DMS53 (cell line): ENCODE results near the gene SHOC2.
A peak's percentile ranks its signal among the peaks of the same experiment; 100 is the strongest.

Source experiments
- DNase-seq: peaks from one replicate; lab custom pipeline; 2025; lab: John Stamatoyannopoulos, UW

SHOC2 gene

GRCh38 chr10:110983466-110983865 lies 64.1 kb downstream of the SHOC2 start:
- no peak for DNase-seq

- no peak for DNase-seq
Measured at GRCh38 chr10:110985497-110986275, 66.3 kb downstream of the SHOC2 start.

- no peak for DNase-seq
Measured at GRCh38 chr10:110989016-110989415, 69.6 kb downstream of the SHOC2 start.

GRCh38 chr10:110992006-110992800 lies 72.8 kb downstream of the SHOC2 start:
- no peak for DNase-seq

GRCh38 chr10:110993024-110993693 lies 73.8 kb downstream of the SHOC2 start:
- no peak for DNase-seq

- DNase-seq: no peak
Measured at GRCh38 chr10:110994406-110995086, 75.1 kb downstream of the SHOC2 start.

- DNase-seq: no peak
Measured at GRCh38 chr10:110995301-110995700, 75.9 kb downstream of the SHOC2 start.

GRCh38 chr10:110996256-110996655 lies 76.9 kb downstream of the SHOC2 start:
- no peak for DNase-seq

GRCh38 chr10:111004016-111004415 lies 84.6 kb downstream of the SHOC2 start:
- no peak for DNase-seq

- no peak for DNase-seq
Measured at GRCh38 chr10:111007486-111007885, 88.1 kb downstream of the SHOC2 start.

- no peak for DNase-seq
Measured at GRCh38 chr10:111015181-111015580, 95.8 kb downstream of the SHOC2 start.

GRCh38 chr10:111017098-111017497 lies 97.7 kb downstream of the SHOC2 start:
- no peak for DNase-seq

GRCh38 chr10:111018021-111018420 lies 98.6 kb downstream of the SHOC2 start:
- no peak for DNase-seq

GRCh38 chr10:111023060-111023459 lies 103.7 kb downstream of the SHOC2 start:
- no peak for DNase-seq

- no peak for DNase-seq
Measured at GRCh38 chr10:111030042-111030750, 110.8 kb downstream of the SHOC2 start.

- DNase-seq: no peak
Measured at GRCh38 chr10:111034598-111035310, 115.3 kb downstream of the SHOC2 start.

GRCh38 chr10:111035542-111035941 lies 116.1 kb downstream of the SHOC2 start:
- DNase-seq: no peak

GRCh38 chr10:111037858-111038257 lies 118.5 kb downstream of the SHOC2 start:
- DNase-seq: peak; percentile 27

- DNase-seq: no peak
Measured at GRCh38 chr10:111039522-111039921, 120.1 kb downstream of the SHOC2 start.

GRCh38 chr10:111057006-111057405 lies 137.6 kb downstream of the SHOC2 start:
- no peak for DNase-seq
